Measurements from ENCODE around the gene GCKR.
"Not testable (repeated sequence)": the region's sequence is repeated elsewhere in the genome, so short reads cannot be mapped to it uniquely, and the experiment has no call there.

The GCKR gene

GRCh38 chr2:27507293-27507692, 10.7 kb downstream of the GCKR start:
- DNase-seq (ENCODE audit: low read depth), result no peak

GRCh38 chr2:27509326-27509725, 12.7 kb downstream of the GCKR start:
- no peak for DNase-seq (ENCODE audit: low read depth)

GRCh38 chr2:27518113-27518781, 21.6 kb downstream of the GCKR start:
- no peak for DNase-seq (ENCODE audit: low read depth)

- no peak for DNase-seq (ENCODE audit: low read depth)
These were observed 22.1 kb downstream of the GCKR start for GRCh38 chr2:27518782-27519113.

- DNase-seq (ENCODE audit: low read depth), result no peak
These were observed 23.7 kb downstream of the GCKR start for GRCh38 chr2:27520316-27520715.

- DNase-seq (ENCODE audit: low read depth), result no peak
These were observed 25.8 kb downstream of the GCKR start for GRCh38 chr2:27522400-27522945.

GRCh38 chr2:27527182-27527581, 30.5 kb downstream of the GCKR start:
- DNase-seq (ENCODE audit: low read depth), result no peak

GRCh38 chr2:27531983-27532382, 35.3 kb downstream of the GCKR start:
- no peak for DNase-seq (ENCODE audit: low read depth)

GRCh38 chr2:27537287-27537686, 40.6 kb downstream of the GCKR start:
- no peak for DNase-seq (ENCODE audit: low read depth)

GRCh38 chr2:27538839-27539450, 42.3 kb downstream of the GCKR start:
- not testable (repeated sequence) for DNase-seq (ENCODE audit: low read depth)

GRCh38 chr2:27539649-27540048, 43.0 kb downstream of the GCKR start:
- DNase-seq (ENCODE audit: low read depth), result not testable (repeated sequence)

- no peak for DNase-seq (ENCODE audit: low read depth)
These were observed 47.6 kb downstream of the GCKR start for GRCh38 chr2:27544143-27544821.

- no peak for DNase-seq (ENCODE audit: low read depth)
These were observed 48.9 kb downstream of the GCKR start for GRCh38 chr2:27545348-27546141.

- DNase-seq (ENCODE audit: low read depth), result no peak
These were observed 52.7 kb downstream of the GCKR start for GRCh38 chr2:27549303-27549702.

- DNase-seq (ENCODE audit: low read depth), result no peak
These were observed 54.9 kb downstream of the GCKR start for GRCh38 chr2:27551514-27551913.

- no peak for DNase-seq (ENCODE audit: low read depth)
These were observed 56.3 kb downstream of the GCKR start for GRCh38 chr2:27552941-27553340.

GRCh38 chr2:27554451-27554850, 57.8 kb downstream of the GCKR start:
- DNase-seq (ENCODE audit: low read depth), result not testable (repeated sequence)

GRCh38 chr2:27559228-27559627, 62.6 kb downstream of the GCKR start:
- no peak for DNase-seq (ENCODE audit: low read depth)

- DNase-seq (ENCODE audit: low read depth), result no peak
These were observed 64.4 kb downstream of the GCKR start for GRCh38 chr2:27561060-27561459.

GRCh38 chr2:27566628-27567027, 70.0 kb downstream of the GCKR start:
- no peak for DNase-seq (ENCODE audit: low read depth)

- no peak for DNase-seq (ENCODE audit: low read depth)
These were observed 72.8 kb downstream of the GCKR start for GRCh38 chr2:27569398-27569797.

- DNase-seq (ENCODE audit: low read depth), result no peak
These were observed 74.6 kb downstream of the GCKR start for GRCh38 chr2:27571197-27571596.
